NCI-H2227 treated with DMSO at 0.1 percent for 48 hours (cell line): ENCODE measurements around the gene SLC26A11.
"Not testable (repeated sequence)": the region's sequence is repeated elsewhere in the genome, so short reads cannot be mapped to it uniquely, and the experiment has no call there.

Experiments used
- DNase-seq: peaks from one replicate; lab custom pipeline; 2025; lab: John Stamatoyannopoulos, UW

The SLC26A11 gene

GRCh38 chr17:80219013-80219762, 1.0 kb upstream of the SLC26A11 start:
- peak; percentile 35 for DNase-seq

GRCh38 chr17:80219763-80220053, 519 bp upstream of the SLC26A11 start:
- no peak for DNase-seq

GRCh38 chr17:80220736-80221215, 549 bp downstream of the SLC26A11 start:
- peak; percentile 6 for DNase-seq

GRCh38 chr17:80221351-80222105, 1.3 kb downstream of the SLC26A11 start:
- no peak for DNase-seq

GRCh38 chr17:80222376-80223141, 2.3 kb downstream of the SLC26A11 start:
- DNase-seq, result no peak

GRCh38 chr17:80223142-80223815, 3.1 kb downstream of the SLC26A11 start:
- no peak for DNase-seq

GRCh38 chr17:80223838-80224497, 3.7 kb downstream of the SLC26A11 start:
- DNase-seq, result no peak

GRCh38 chr17:80224683-80225082, 4.5 kb downstream of the SLC26A11 start:
- DNase-seq, result no peak

- DNase-seq, result no peak
Measured at GRCh38 chr17:80225230-80225629, 5.0 kb downstream of the SLC26A11 start.

- no peak for DNase-seq
Measured at GRCh38 chr17:80227156-80227555, 6.9 kb downstream of the SLC26A11 start.

GRCh38 chr17:80227666-80228065, 7.4 kb downstream of the SLC26A11 start:
- no peak for DNase-seq

- no peak for DNase-seq
Measured at GRCh38 chr17:80228477-80228876, 8.2 kb downstream of the SLC26A11 start.

GRCh38 chr17:80229011-80229410, 8.8 kb downstream of the SLC26A11 start:
- no peak for DNase-seq

GRCh38 chr17:80232438-80232837, 12.2 kb downstream of the SLC26A11 start:
- no peak for DNase-seq

GRCh38 chr17:80233202-80233601, 13.0 kb downstream of the SLC26A11 start:
- DNase-seq, result no peak

- no peak for DNase-seq
Measured at GRCh38 chr17:80236911-80237310, 16.7 kb downstream of the SLC26A11 start.

- no peak for DNase-seq
Measured at GRCh38 chr17:80237386-80237785, 17.2 kb downstream of the SLC26A11 start.

GRCh38 chr17:80242505-80242904, 22.3 kb downstream of the SLC26A11 start:
- no peak for DNase-seq

GRCh38 chr17:80243526-80244433, 23.6 kb downstream of the SLC26A11 start:
- DNase-seq, result no peak

GRCh38 chr17:80244448-80244847, 24.2 kb downstream of the SLC26A11 start:
- DNase-seq, result not testable (repeated sequence)
